ENCODE results near the gene ARL14.
"Not testable (repeated sequence)": the region's sequence is repeated elsewhere in the genome, so short reads cannot be mapped to it uniquely, and the experiment has no call there.

Gene ARL14

DNA sequence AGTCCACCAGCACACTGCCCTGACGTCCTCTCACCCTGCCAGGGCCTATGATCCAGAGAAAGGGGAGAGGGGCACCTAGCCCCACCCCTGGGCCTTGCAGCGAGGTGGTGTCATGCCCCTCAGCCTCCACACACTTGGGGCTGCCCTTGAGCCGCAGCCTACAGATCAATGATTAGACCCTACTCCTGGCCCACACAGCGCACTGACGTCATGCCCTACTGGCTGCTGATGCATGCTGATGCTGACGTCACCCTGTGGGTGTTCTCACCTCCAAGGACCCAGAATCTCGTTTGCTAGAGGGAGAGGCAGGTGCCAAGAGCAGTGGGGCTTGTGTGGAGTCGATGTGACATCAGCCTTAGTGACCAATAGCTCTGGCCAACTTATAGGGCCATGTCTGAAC, 18.0 kb downstream of the ARL14 start:
- ATAC-seq (peak; percentile 48), DNase-seq (ENCODE audit: low spot score in 2 of 2) (no peak)
- Mint-ChIP-seq H3K27ac (no peak overlapping the region), H3K9me3 (no peaks in the 10 kb centered on the region), H3K4me3 (no peak overlapping the region), H3K36me3 (no peaks in the 10 kb centered on the region), H3K4me1 (peaks cover 9% of the 10 kb centered on the region)

DNA sequence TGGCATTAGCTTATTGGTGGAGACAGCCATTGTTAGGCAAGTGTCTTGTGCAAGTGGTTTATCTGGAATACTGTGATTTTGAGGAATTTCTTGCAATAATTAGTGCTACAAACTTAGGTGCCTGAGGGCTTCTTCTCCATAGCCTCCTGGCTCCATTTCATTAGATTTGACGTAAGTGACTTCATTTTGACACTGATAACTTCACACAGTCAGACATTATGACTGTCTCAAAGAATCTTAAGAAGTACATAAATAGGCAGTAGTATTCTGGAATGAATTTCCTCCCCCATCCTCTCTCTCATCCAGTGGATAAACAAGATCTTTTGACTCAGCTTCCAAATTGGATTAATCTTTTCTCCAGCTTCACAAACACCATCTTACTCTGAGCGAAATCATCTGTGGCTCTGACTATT, 19.0 kb downstream of the ARL14 start:
- Mint-ChIP-seq H3K27ac (no peak overlapping the region), H3K9me3 (no peaks in the 10 kb centered on the region)

DNA sequence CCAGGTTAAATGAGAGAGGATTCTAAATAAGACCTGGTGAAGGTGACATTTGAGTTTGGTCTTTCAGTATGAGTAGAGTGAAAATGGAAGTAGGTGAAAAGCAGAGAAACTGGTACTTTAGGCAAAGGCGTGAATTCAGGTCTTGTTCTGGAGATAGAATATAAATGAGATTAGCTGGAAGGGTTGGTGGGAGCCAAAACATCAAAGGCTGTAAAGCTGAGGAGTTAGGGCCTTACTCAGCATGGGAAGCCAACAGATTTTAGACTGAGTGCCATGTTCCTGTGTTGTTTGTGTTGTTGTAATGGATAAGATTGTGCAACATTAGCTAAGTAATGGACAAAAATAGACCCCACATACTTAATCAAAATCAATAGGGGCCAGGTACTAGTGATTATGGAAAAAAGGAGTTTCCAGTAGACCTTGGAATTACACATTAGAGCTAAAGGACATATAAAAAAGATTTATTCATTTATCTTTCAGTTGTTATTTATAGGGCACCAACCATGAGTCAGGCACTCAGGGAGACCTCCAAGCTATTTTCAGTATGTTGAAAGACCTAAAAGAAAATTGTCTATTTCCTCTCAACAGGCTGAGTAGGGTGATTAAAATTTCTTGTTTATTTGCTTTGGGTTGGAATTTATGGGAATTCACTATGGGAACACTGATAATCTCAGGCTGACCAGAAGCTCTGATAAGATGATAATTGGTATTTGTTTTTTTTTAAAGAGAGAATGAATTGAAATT, 20.8 kb downstream of the ARL14 start:
- Mint-ChIP-seq H3K4me3 (no peak overlapping the region), H3K4me1 (peaks cover 3% of the 10 kb centered on the region), H3K9me3 (no peaks in the 10 kb centered on the region), H3K27ac (no peak overlapping the region), H3K36me3 (no peaks in the 10 kb centered on the region)
- ATAC-seq: no peak
- DNase-seq (ENCODE audit: low spot score in 2 of 2): no peak

More for the DNA sequence above, 19.0 kb downstream of the ARL14 start:
- H3K36me3 Mint-ChIP-seq: no peaks in the 10 kb centered on the region
- peaks cover 9% of the 10 kb centered on the region for H3K4me1 Mint-ChIP-seq
- no peak for DNase-seq (ENCODE audit: low spot score in 2 of 2)
- no peak overlapping the region for H3K4me3 Mint-ChIP-seq
- ATAC-seq: no peak

DNA sequence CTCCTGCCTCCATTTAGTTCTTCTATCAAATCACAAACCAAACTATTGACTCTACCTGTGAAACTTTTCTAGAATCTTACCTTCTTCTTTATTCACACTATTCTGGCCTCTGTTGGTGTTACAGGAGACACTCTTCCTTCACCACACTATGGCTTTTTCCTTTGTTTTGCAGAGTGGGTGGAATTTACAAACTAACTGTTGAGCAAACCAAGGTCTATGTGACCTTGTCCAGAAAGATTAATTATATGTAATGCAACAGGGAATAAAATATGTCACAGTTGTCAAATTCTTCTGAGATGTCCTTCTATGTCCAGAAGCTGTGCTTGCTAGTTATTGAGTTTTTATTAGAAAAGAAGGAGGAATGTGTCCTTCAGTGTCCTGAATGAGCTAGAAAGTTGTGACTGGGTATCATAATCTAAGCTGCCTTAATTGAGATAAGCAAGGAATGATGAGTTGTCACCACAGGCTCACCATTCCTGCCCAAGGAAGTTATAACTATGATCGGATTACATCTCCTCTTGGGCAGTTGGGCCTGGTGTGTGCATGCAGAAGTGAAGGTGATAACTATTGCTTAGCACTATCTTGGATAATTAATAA, 21.7 kb downstream of the ARL14 start:
- H3K4me1 Mint-ChIP-seq: no peaks in the 10 kb centered on the region
- no peaks in the 10 kb centered on the region for H3K9me3 Mint-ChIP-seq
- DNase-seq (ENCODE audit: low spot score in 2 of 2): no peak
- H3K4me3 Mint-ChIP-seq: no peak overlapping the region
- no peak overlapping the region for H3K27ac Mint-ChIP-seq
- no peak for ATAC-seq
- no peaks in the 10 kb centered on the region for H3K36me3 Mint-ChIP-seq

DNA sequence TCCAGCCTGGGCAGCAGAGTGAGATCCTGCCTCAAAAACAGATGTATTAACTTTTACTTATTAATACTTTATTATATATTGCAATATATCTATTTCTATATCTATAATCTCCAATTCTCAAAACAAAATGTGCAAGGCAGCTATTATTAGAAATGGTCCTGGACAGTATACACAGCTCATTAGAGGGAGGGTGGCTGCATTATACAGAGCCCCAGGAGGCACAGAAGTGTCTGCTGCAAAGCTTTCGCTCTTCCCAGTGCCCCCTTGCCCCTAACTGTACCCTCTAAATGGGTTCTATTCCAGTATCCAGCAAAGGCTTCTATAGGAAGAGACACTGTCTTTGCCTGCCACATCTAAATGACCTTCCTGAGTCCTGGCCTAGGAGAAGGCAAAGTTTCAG, 24.5 kb downstream of the ARL14 start:
- ATAC-seq: no peak

DNA sequence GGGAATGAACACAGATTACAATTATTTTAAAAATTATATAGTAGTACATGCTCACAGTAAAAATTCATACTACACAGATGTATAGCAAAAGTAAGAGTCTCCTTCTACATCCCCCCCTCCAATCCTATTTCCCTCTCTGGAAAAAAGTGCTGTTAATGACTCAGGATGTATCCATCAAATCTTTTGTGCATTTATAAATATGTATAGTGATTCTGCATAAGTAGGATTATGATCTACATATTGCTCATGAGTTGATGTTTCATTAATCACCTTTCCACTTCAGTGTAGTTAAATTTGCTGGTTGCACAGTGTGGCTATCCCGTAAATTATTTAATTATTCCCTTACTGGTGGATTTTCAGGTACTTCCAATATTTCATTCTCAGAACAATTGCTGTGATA, 25.3 kb downstream of the ARL14 start:
- ATAC-seq (no peak), DNase-seq (ENCODE audit: low spot score in 2 of 2) (no peak)
- no peak overlapping the region for H3K4me3 Mint-ChIP-seq
- no peak overlapping the region for H3K27ac Mint-ChIP-seq
- H3K4me1 Mint-ChIP-seq: no peaks in the 10 kb centered on the region
- H3K36me3 Mint-ChIP-seq: no peaks in the 10 kb centered on the region
- H3K9me3 Mint-ChIP-seq: no peaks in the 10 kb centered on the region

More for the DNA sequence above, 24.5 kb downstream of the ARL14 start:
- no peak for DNase-seq (ENCODE audit: low spot score in 2 of 2)
- Mint-ChIP-seq H3K9me3 (no peaks in the 10 kb centered on the region), H3K27ac (no peak overlapping the region), H3K4me1 (no peaks in the 10 kb centered on the region), H3K36me3 (no peaks in the 10 kb centered on the region), H3K4me3 (no peak overlapping the region)

DNA sequence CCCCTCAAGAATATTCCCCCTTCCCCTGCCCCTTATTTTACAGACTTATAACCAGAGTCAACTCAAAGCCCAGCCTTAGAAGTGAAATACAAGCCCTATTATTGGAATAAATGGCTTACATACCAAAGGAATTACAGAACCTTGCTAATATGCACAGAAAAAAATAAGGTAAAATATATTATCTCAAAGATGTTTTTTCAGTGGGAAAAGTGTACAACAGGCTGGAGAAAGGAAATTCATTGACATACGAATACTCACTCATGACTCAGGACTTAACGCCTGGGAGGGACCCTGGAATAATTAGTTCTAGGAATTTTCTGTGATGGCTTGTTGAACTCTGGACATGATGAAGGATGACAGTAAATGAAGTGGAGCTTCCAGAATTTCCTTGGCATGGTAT, 27.0 kb downstream of the ARL14 start:
- ATAC-seq: no peak
- no peaks in the 10 kb centered on the region for H3K9me3 Mint-ChIP-seq
- no peaks in the 10 kb centered on the region for H3K36me3 Mint-ChIP-seq
- no peak overlapping the region for H3K27ac Mint-ChIP-seq
- no peak for DNase-seq (ENCODE audit: low spot score in 2 of 2)
- no peaks in the 10 kb centered on the region for H3K4me1 Mint-ChIP-seq
- H3K4me3 Mint-ChIP-seq: no peak overlapping the region

DNA sequence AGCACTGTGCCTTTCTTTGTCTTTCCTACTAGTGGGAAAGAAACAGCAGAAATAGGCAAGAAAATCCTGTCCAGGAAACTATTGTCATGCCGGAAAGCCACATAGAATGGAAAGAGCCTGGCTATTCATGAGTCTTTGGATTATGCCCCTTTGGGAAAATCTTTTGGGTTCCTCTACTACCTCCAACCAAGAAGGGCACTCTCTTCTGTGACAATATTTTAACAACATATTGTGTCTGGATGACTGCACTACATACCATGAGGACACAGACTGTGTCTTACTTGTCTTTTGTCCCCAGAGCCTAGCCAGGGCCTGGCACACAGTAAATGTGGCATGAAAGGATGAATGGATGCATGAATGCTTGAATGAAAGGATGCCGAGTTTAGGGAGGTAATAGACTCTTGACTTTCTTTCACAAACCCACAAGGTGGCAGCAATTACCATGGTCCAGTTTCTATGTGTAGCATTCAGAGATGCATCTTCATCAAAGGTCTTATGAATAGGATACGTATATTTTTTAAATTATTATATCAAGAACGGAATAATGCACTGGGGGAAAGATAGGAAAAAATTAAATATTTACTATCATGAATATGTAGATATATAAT, 30.3 kb downstream of the ARL14 start:
- no peak for DNase-seq (ENCODE audit: low spot score in 2 of 2)
- H3K27ac Mint-ChIP-seq: no peak overlapping the region
- no peaks in the 10 kb centered on the region for H3K9me3 Mint-ChIP-seq
- ATAC-seq: peak; percentile 65
- H3K4me1 Mint-ChIP-seq: no peaks in the 10 kb centered on the region
- H3K36me3 Mint-ChIP-seq: no peaks in the 10 kb centered on the region
- H3K4me3 Mint-ChIP-seq: no peak overlapping the region

DNA sequence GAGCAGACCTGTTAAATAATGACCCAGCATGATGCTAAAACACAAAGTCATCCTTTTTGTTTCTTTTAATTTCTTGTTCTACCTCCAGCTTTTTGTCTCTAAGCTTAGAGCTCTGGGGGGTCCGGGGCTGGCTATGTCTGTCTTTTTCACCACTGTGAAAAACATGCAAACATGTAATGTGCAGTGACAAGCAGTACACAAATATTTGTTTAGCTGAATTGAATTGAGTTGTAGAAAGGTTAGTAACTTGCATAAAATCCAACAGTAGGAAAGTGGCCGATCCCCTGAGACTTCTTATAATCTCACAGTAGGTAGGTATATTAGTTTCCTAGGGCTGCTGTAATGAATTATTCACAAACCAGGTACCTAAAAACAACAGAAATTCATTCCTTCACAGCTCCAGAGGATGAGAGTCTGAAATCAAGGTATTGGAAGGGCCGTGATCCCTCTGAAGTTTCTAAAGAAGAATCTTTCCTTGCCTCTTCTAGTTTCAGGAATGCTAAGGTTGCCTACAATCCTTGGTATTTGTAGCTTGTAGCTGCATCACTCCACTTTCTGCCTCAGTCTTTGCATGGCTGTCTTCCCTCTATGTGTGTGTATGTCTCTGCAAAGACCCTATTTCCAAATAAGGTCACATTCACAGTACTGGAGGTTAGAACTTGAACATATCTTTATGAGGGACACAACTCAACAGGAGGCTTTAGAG, 32.7 kb downstream of the ARL14 start:
- Mint-ChIP-seq H3K4me3 (no peak overlapping the region), H3K27ac (no peak overlapping the region), H3K9me3 (no peaks in the 10 kb centered on the region), H3K4me1 (no peaks in the 10 kb centered on the region), H3K36me3 (no peaks in the 10 kb centered on the region)
- DNase-seq (ENCODE audit: low spot score in 2 of 2) (no peak), ATAC-seq (no peak)

DNA sequence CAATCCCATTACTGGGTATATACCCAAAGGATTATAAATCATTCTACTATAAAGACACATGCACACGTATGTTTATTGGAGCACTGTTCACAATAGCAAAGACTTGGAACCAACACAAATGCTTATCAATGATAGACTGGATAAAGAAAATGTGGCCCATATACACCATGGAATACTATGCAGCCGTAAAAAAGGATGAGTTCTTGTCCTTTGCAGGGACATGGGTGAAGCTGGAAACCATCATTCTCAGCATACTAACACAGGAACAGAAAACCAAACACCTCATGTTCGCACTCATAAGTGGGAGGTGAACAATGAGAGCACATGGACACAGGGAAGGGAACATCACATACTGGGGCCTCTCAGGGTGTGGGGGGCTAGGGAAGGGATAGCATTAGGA, 36.2 kb downstream of the ARL14 start:
- H3K9me3 Mint-ChIP-seq; H3K27ac Mint-ChIP-seq; H3K4me1 Mint-ChIP-seq; H3K36me3 Mint-ChIP-seq; ATAC-seq; DNase-seq (ENCODE audit: low spot score in 2 of 2); H3K4me3 Mint-ChIP-seq: not testable (repeated sequence)

DNA sequence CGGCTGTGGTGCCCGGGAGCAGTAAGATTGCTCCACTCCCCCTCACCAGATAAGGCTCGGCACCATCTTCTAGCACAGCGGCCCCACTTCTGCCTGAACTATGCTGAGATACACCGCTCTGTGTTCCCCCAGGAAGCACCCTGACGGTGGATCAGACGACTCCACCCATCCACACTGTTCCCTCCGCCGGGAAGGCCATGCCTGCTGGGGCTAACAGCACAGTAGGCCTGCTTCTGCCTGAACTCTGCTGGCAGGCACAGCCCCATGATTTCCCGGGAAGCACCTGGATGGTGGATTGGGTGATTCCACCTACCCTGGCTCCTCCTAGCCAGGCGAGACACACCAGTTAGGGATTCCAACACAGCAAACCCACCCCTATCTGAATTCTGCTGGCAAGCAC, 42.8 kb downstream of the ARL14 start:
- Mint-ChIP-seq H3K27ac (no peak overlapping the region), H3K9me3 (no peaks in the 10 kb centered on the region), H3K4me1 (no peaks in the 10 kb centered on the region), H3K4me3 (no peak overlapping the region), H3K36me3 (no peaks in the 10 kb centered on the region)
- DNase-seq (ENCODE audit: low spot score in 2 of 2) (no peak), ATAC-seq (no peak)

DNA sequence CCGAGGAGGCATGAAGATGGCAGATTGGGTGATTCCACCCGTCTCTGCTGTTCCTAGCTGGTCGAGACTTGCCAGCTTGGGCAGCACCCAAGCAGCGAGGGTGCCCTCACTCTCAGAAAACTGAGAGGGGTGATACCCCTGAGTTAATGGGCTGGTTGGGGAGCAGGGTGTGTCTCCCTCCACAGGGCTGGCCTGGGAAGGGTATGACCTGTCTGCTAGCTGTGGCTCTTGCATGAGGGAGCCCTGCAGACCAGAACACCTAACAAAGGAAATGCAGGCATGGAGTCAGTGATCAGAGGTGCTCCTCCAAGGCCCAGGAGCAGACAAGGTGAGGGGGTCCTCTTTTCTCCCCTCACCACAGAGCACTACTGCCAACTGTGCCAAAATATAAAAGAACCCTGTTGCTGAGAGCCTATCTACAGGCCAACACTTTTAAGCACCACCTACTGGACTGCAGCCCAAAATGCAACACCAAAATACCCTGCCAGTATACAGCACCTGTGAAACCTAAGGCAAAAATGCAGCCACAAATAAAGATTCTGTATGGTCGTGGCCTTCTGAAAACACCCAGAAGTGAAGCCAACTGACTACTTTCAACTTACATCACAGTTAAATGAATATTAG, 43.3 kb downstream of the ARL14 start:
- DNase-seq (ENCODE audit: low spot score in 2 of 2): no peak

DNA sequence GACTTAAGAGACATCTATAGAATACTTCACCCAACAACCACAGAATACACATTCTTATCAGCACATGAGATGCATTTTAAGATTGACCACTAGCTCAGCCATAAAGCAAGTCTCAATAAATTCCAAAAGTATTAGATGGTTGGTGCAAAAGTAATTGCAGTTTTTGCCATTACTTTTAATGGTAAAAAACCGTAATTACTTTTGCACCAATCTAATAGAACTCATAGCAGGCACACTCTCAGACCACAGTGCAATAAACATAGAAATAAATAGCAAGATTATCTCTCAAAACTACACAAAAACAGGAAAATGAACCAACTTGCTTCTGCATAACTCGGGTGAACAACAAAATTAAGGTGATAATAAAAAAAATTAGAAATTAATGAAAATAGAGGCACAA, 45.4 kb downstream of the ARL14 start:
- no peaks in the 10 kb centered on the region for H3K9me3 Mint-ChIP-seq
- ATAC-seq (no peak), DNase-seq (ENCODE audit: low spot score in 2 of 2) (no peak)
- no peak overlapping the region for H3K4me3 Mint-ChIP-seq
- no peak overlapping the region for H3K27ac Mint-ChIP-seq
- no peaks in the 10 kb centered on the region for H3K4me1 Mint-ChIP-seq
- H3K36me3 Mint-ChIP-seq: no peaks in the 10 kb centered on the region

More for the DNA sequence above, 43.3 kb downstream of the ARL14 start:
- Mint-ChIP-seq H3K27ac (no peak overlapping the region), H3K4me1 (no peaks in the 10 kb centered on the region), H3K36me3 (no peaks in the 10 kb centered on the region), H3K9me3 (no peaks in the 10 kb centered on the region), H3K4me3 (no peak overlapping the region)
- no peak for ATAC-seq

DNA sequence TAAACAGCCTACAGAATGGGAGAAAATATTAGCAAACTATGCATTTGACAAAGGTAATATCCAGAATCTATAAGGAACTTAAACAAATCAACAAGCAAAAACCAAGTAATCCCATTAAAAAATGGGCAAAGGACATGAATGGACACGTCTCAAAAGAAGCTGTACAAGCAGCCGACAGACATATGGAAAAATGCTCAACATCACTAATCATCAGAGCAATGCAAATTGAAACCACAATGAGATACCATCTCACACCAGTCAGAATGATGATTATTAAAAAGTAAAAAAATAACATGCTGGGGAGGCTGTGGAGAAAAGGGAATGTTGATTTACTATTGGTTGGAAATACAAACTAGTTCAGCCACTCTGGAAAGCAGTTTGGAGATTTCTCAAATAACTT, 48.4 kb downstream of the ARL14 start:
- no peak overlapping the region for H3K4me3 Mint-ChIP-seq
- no peaks in the 10 kb centered on the region for H3K36me3 Mint-ChIP-seq
- no peaks in the 10 kb centered on the region for H3K4me1 Mint-ChIP-seq
- ATAC-seq: no peak
- no peak overlapping the region for H3K27ac Mint-ChIP-seq
- no peak for DNase-seq (ENCODE audit: low spot score in 2 of 2)
- H3K9me3 Mint-ChIP-seq: no peaks in the 10 kb centered on the region

All from stimulated activated effector memory CD8-positive, alpha-beta T cell treated with anti-CD3 and anti-CD28 coated beads, Interleukin-12 subunit alpha, Interleukin-12 subunit beta, amount 100 ng/mL, for 72 hours (primary cell).